ENCODE data around the gene TMEM44. TPM values are rescaled to one million over a fixed set of nuclear protein-coding genes. Genes with fewer than 3 reads are reported as not detected.

The TMEM44 gene
- total RNA-seq, 1 donor from 2014 or later: 35.3 TPM

- Mint-ChIP-seq H3K27ac (ENCODE audit: unreplicated experiment) (peak overlapping the region; percentile 92), H3K9me3 (ENCODE audit: unreplicated experiment) (peaks cover 3% of the 10 kb centered on the region), H3K36me3 (ENCODE audit: unreplicated experiment) (no peaks in the 10 kb centered on the region), H3K4me1 (ENCODE audit: low read depth, unreplicated experiment) (peaks cover 20% of the 10 kb centered on the region), H3K27me3 (ENCODE audit: unreplicated experiment) (no peaks in the 10 kb centered on the region), H3K4me3 (ENCODE audit: unreplicated experiment) (peak overlapping the region; percentile 45)
- no peak for TF ChIP-seq CTCF (IDR thresholded peaks at IDR 0.05; ENCODE audit: partially characterized antibody, unreplicated experiment)
- no peak for DNase-seq
These were observed 28.2 kb upstream of the TMEM44 start for GRCh38 chr3:194661374-194661773.

GRCh38 chr3:194659778-194660177 is 26.6 kb upstream of the TMEM44 start:
- Mint-ChIP-seq H3K9me3 (ENCODE audit: unreplicated experiment) (peaks cover 1% of the 10 kb centered on the region), H3K27me3 (ENCODE audit: unreplicated experiment) (no peaks in the 10 kb centered on the region), H3K36me3 (ENCODE audit: unreplicated experiment) (no peaks in the 10 kb centered on the region), H3K4me3 (ENCODE audit: unreplicated experiment) (no peak overlapping the region), H3K27ac (ENCODE audit: unreplicated experiment) (peak overlapping the region; percentile 92), H3K4me1 (ENCODE audit: low read depth, unreplicated experiment) (peaks cover 20% of the 10 kb centered on the region)
- TF ChIP-seq CTCF (IDR thresholded peaks at IDR 0.05; ENCODE audit: partially characterized antibody, unreplicated experiment): no peak
- DNase-seq: no peak

- Mint-ChIP-seq H3K4me3 (ENCODE audit: unreplicated experiment) (no peak overlapping the region), H3K36me3 (ENCODE audit: unreplicated experiment) (no peaks in the 10 kb centered on the region), H3K9me3 (ENCODE audit: unreplicated experiment) (peaks cover under 1% of the 10 kb centered on the region), H3K27ac (ENCODE audit: unreplicated experiment) (peak overlapping the region; percentile 18), H3K4me1 (ENCODE audit: low read depth, unreplicated experiment) (peaks cover 20% of the 10 kb centered on the region), H3K27me3 (ENCODE audit: unreplicated experiment) (no peaks in the 10 kb centered on the region)
- no peak for DNase-seq
- TF ChIP-seq CTCF (IDR thresholded peaks at IDR 0.05; ENCODE audit: partially characterized antibody, unreplicated experiment): no peak
These were observed 25.4 kb upstream of the TMEM44 start for GRCh38 chr3:194658477-194659242.

- Mint-ChIP-seq H3K27me3 (ENCODE audit: unreplicated experiment) (no peaks in the 10 kb centered on the region), H3K36me3 (ENCODE audit: unreplicated experiment) (peaks cover 6% of the 10 kb centered on the region), H3K4me1 (ENCODE audit: low read depth, unreplicated experiment) (peaks cover 20% of the 10 kb centered on the region), H3K4me3 (ENCODE audit: unreplicated experiment) (no peak overlapping the region), H3K9me3 (ENCODE audit: unreplicated experiment) (peaks cover 3% of the 10 kb centered on the region), H3K27ac (ENCODE audit: unreplicated experiment) (no peak overlapping the region)
- TF ChIP-seq CTCF (IDR thresholded peaks at IDR 0.05; ENCODE audit: partially characterized antibody, unreplicated experiment): no peak
- DNase-seq: no peak
These were observed 24.2 kb upstream of the TMEM44 start for GRCh38 chr3:194657439-194657838.

- no peak for TF ChIP-seq CTCF (IDR thresholded peaks at IDR 0.05; ENCODE audit: partially characterized antibody, unreplicated experiment)
- no peaks in the 10 kb centered on the region for H3K27me3 Mint-ChIP-seq (ENCODE audit: unreplicated experiment)
- H3K4me3 Mint-ChIP-seq (ENCODE audit: unreplicated experiment): no peak overlapping the region
- peaks cover 3% of the 10 kb centered on the region for H3K9me3 Mint-ChIP-seq (ENCODE audit: unreplicated experiment)
- no peaks in the 10 kb centered on the region for H3K4me1 Mint-ChIP-seq (ENCODE audit: low read depth, unreplicated experiment)
- H3K27ac Mint-ChIP-seq (ENCODE audit: unreplicated experiment): no peak overlapping the region
- H3K36me3 Mint-ChIP-seq (ENCODE audit: unreplicated experiment): peaks cover 6% of the 10 kb centered on the region
- DNase-seq: no peak
These were observed 21.2 kb upstream of the TMEM44 start for GRCh38 chr3:194654443-194654842.
